Measurements from ENCODE around the gene ABCA13. TPM values are rescaled to one million over a fixed set of nuclear protein-coding genes. Genes with fewer than 3 reads are reported as not detected.

The ABCA13 gene
- total RNA-seq, 1 donor from 2014 or later = 1.0 TPM

Other genes with a start within 250 kb of the ABCA13 start
- 0.45 TPM for gene PKD1L1, start 223.0 kb upstream of the ABCA13 start, total RNA-seq
- gene HUS1, start 191.8 kb upstream of the ABCA13 start, total RNA-seq = 15.4 TPM
- not detected for gene SUN3, start 142.4 kb upstream of the ABCA13 start, total RNA-seq
- gene C7orf57, start 135.9 kb upstream of the ABCA13 start, total RNA-seq = not detected
- 8.1 TPM for gene UPP1, start 82.2 kb upstream of the ABCA13 start, total RNA-seq

Measured in left lobe of liver (tissue), 1 donor.